SK-N-MC (cell line): ENCODE data around the gene BGLAP.

ENCODE experiments used
- DNase-seq: peaks from one replicate; pipeline ENCODE4 v3.0.0-alpha.2; 2011; ENCODE audit warnings: low read depth, low spot score
- H3K27ac ChIP-seq: fragments of 200-600 bp; sonication (generic); 2 replicates; pipeline ENCODE4 v1.5.1; 2016; ENCODE audit warnings: mixed run types
- H3K36me3 ChIP-seq: fragments of 200-600 bp; sonication (generic); 2 replicates; pipeline ENCODE4 v1.6.1; 2017; ENCODE audit warnings: antibody characterized with exemption, low read length, mixed read lengths; ENCODE audit not compliant: insufficient read depth
- H3K4me3 ChIP-seq: fragments of 200-600 bp; sonication (generic); 2 replicates; pipeline ENCODE4 v1.5.1; 2016
- H3K9ac ChIP-seq: fragments of 200-600 bp; sonication (generic); 2 replicates; pipeline ENCODE4 v1.8.0; 2017; ENCODE audit warnings: mixed run types, mixed read lengths; ENCODE audit not compliant: insufficient read length
- H3K9me3 ChIP-seq: fragments of 200-600 bp; sonication (generic); 2 replicates; pipeline ENCODE4 v1.6.1; 2017; ENCODE audit warnings: low read depth, mild to moderate bottlenecking, antibody characterized with exemption, low read length, moderate library complexity, mixed read lengths
- EZH2 ChIP-seq: fragments of 200-600 bp; sonication (generic); IDR thresholded peaks from one replicate; pipeline ENCODE4 v1.6.1; 2017; ENCODE audit warnings: antibody characterized with exemption
- FOXP2 ChIP-seq: optimal IDR thresholded peaks from 2 replicates; pipeline ENCODE3; 2011; ENCODE audit warnings: mild to moderate bottlenecking, moderate library complexity; ENCODE audit not compliant: insufficient read depth; ENCODE audit errors: extremely low read length, control extremely low read depth
- POLR2AphosphoS5 ChIP-seq: IDR thresholded peaks from 2 replicates; pipeline ENCODE4 v1.6.1; 2012; ENCODE audit warnings: mild to moderate bottlenecking, low read depth, low read length, borderline replicate concordance

BGLAP gene

DNA sequence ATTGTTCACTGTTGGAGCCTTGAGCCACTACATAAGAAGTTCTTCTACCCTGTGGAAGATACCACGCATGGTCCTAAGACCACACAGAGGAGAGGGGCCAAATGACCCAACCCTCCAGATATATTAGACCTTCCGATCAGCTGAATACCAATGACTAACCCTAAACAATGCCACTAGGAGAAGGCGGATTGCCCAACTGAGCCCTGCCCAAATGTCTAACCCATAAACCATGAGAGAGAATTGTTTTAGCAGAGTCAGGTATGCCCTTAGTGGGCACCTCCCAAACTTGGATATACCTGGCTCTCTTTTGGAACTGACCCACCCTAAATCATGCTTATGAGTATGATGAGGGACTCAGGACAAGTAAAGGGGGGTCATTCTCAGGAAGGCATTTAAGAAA, 28.3 kb downstream of the BGLAP start:
- peaks cover 84% of the 10 kb centered on the region for H3K36me3 ChIP-seq
- TF ChIP-seq EZH2 (no peak), POLR2AphosphoS5 (no peak), FOXP2 (no peak)

DNA sequence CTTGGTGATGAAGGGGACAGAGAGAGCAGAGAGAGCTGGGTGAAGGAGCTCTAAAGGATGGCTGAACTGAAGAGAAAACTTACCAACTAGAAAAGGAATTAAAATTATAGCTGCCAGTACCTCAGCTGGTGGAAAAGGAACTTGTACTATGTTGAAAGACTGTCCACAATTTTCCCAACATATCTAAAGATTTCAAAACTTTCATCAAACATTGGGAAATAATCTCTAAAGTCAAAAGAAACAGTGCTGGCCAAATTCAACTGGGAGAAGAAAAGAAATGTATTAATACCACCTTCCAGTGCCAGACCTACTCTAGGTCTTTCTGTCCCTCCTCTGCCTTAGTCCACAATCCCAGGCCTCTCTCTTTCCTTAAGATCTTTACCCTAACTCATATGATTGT, 34.5 kb downstream of the BGLAP start:
- TF ChIP-seq FOXP2 (no peak), POLR2AphosphoS5 (no peak), EZH2 (no peak)
- DNase-seq, result no peak
- no peak overlapping the region for H3K27ac ChIP-seq
- H3K4me3 ChIP-seq, result no peak overlapping the region
- no peaks in the 10 kb centered on the region for H3K9me3 ChIP-seq
- no peak overlapping the region for H3K9ac ChIP-seq
- peaks cover 92% of the 10 kb centered on the region for H3K36me3 ChIP-seq

More for the DNA sequence above, 28.3 kb downstream of the BGLAP start:
- no peak overlapping the region for H3K27ac ChIP-seq
- no peak overlapping the region for H3K4me3 ChIP-seq
- H3K9ac ChIP-seq, result no peak overlapping the region
- no peaks in the 10 kb centered on the region for H3K9me3 ChIP-seq
- no peak for DNase-seq

- Histone ChIP-seq H3K4me3 (no peak overlapping the region), H3K27ac (no peak overlapping the region), H3K36me3 (peaks cover 87% of the 10 kb centered on the region), H3K9ac (no peak overlapping the region), H3K9me3 (no peaks in the 10 kb centered on the region)
- no peak for TF ChIP-seq FOXP2
- TF ChIP-seq EZH2, result no peak
- no peak for TF ChIP-seq POLR2AphosphoS5
- no peak for DNase-seq
Measured at GRCh38 chr1:156276966-156277381, 35.0 kb downstream of the BGLAP start.

DNA sequence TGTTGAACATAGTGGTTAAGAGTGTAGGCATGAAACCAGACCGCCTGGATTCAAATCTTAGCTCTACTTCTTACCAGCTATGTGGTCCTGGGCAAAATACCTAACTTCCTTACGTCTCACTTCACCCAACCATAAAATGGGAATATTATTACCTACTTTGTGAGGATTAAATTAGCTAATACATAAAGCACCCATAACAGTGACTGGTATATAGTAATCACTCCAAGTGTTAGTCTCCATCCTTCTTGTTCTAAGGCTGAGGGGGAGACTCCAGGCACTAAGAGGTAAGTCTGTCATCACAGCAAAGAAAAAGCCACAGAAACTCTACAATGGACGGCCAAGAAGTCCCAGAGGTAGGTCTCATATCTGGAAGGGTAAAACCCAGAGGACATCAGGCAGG, 37.9 kb downstream of the BGLAP start:
- peaks cover 58% of the 10 kb centered on the region for H3K36me3 ChIP-seq
- H3K4me3 ChIP-seq, result no peak overlapping the region
- no peak overlapping the region for H3K9ac ChIP-seq
- no peak for TF ChIP-seq FOXP2
- TF ChIP-seq EZH2, result no peak
- TF ChIP-seq POLR2AphosphoS5, result no peak
- no peak overlapping the region for H3K27ac ChIP-seq
- no peak for DNase-seq
- H3K9me3 ChIP-seq, result no peaks in the 10 kb centered on the region

- H3K36me3 ChIP-seq, result peaks cover 46% of the 10 kb centered on the region
- TF ChIP-seq POLR2AphosphoS5 (no peak), EZH2 (no peak), FOXP2 (no peak)
- H3K4me3 ChIP-seq, result peak overlapping the region; percentile 87
- H3K9me3 ChIP-seq, result no peaks in the 10 kb centered on the region
- no peak overlapping the region for H3K27ac ChIP-seq
- no peak for DNase-seq
- H3K9ac ChIP-seq, result peak overlapping the region; percentile 98
Measured at GRCh38 chr1:156281281-156281680, 39.3 kb downstream of the BGLAP start.

DNA sequence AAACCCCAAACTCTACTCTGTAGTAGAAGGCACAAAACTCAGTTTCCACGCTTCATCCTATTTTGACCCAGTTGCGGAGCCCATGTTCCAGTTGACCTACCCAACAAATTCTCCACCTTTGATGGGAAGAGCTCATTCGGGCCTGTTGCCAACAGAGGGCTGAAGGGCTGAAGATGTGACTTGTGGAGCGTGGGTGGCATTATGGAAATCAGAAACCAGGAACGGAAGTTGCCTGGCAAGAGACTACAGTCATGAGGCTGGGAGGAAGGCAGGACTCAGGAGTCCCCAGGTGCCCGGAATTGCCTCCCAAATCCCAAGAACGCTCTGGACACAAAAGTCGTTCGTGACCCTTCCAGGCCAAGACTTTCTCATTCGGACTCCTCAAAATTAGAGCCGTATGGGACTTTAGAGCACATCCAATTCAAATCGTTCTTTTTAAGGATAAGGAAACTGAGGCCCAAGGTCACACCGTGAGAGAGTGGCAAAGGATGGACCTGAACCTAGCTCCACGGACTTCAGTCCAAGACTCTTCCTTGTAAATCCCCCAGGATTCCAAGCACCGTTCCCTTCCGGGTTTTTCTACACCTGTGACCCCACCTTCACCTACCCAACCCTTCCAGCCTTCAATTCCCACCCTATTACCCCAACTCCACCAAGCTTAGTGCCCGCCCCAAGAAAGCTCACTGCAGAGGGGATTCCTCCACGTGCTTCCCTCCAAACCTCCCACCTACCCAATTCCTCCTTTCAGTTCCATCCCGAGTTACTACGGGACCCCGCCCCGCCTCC, 39.9 kb downstream of the BGLAP start:
- Histone ChIP-seq H3K9me3 (no peaks in the 10 kb centered on the region), H3K9ac (peak overlapping the region; percentile 98), H3K4me3 (peak overlapping the region; percentile 87), H3K36me3 (peaks cover 40% of the 10 kb centered on the region), H3K27ac (peak overlapping the region; percentile 90)
- DNase-seq, result no peak
- TF ChIP-seq FOXP2 (no peak), EZH2 (no peak), POLR2AphosphoS5 (peak; percentile 29; the same call in 1 of the 2 replicates)

DNA sequence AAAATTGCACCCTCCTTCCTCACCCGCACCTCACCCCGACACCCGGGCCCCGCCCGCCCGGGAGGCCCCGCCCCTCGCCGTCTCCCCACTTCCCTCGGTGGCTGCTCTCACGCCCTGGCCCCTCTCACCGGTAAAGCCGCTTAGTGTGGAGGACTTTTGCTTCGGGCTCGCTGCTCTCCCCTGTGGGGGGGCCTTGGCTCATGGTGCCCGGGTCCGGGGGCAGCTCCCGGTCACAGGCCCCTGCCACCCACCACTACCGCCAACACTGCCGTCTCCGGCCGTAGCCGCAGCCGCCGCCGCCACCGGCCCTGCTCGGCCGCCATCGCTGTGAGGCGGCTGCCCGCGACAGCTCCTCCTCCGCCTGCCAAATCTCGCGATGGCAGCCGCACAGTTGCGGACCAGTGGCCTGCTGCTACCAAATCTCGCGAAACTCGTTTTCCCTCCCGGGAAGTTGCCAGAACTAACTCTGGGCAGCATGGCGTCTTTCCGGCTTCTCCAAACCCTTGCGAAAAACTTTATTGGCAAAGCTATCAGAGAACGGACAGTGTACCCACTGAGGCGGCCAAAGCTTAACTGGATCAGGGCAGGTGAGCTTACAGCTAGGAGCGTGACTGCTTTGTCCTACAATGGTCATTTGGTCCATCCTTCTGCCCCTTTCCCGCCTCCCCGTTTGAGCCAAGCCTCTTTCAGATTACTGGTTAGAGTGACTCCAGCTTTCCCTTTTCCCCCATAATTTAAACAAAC, 40.7 kb downstream of the BGLAP start, which contains the start of gene SMG5:
SMG5 (minus strand) TSS at position 347 of the 744 bp plus-strand sequence; CDS start at position 202, 145 bp downstream.
- peak; percentile 98 for DNase-seq
- Histone ChIP-seq H3K9ac (peak within 1 kb of the TSS; percentile 98), H3K36me3 (peaks cover 32% of the 10 kb centered on the region), H3K4me3 (peak within 1 kb of the TSS; percentile 87), H3K9me3 (no peaks in the 10 kb centered on the region), H3K27ac (peak within 1 kb of the TSS; percentile 90)
- TF ChIP-seq POLR2AphosphoS5 (peak; percentile 95), EZH2 (no peak)

DNA sequence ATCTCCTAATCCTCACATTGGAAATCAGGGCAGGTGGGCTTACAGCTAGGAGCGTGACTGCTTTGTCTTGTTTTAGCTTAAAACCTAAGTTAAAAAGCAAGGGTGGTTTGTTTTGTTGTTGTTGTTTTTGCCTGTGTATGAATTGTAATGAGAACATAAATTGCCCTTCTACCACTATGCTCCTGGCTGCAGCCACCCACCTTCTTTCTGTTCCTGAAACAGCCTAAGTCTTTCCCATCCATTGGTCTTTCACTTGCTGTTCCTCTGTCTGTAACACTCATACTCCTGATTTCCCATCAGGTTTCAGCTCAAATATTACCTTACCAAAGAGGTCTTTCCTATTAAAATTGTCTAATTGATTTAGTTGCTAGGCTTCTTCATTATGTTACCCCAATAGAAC, 41.5 kb downstream of the BGLAP start:
- Histone ChIP-seq H3K9me3 (no peaks in the 10 kb centered on the region), H3K9ac (peak overlapping the region; percentile 98), H3K36me3 (peaks cover 24% of the 10 kb centered on the region), H3K4me3 (peak overlapping the region; percentile 87), H3K27ac (no peak overlapping the region)
- no peak for DNase-seq
- TF ChIP-seq POLR2AphosphoS5 (no peak), FOXP2 (no peak), EZH2 (no peak)

- peak within 1 kb of the TSS; percentile 9; the same call in 1 of the 2 replicates for H3K27ac ChIP-seq
- TF ChIP-seq EZH2 (no peak), FOXP2 (no peak), POLR2AphosphoS5 (no peak)
Measured at GRCh38 chr1:156284112-156284511, 42.1 kb downstream of the BGLAP start, which contains the start of gene TMEM79. TSS of gene TMEM79 (plus strand) at chr1:156284325. CDS start at chr1:156285227, 902 bp downstream.

More at GRCh38 chr1:156284112-156284511, 42.1 kb downstream of the BGLAP start, which contains the start of gene TMEM79:
- no peak for DNase-seq
- Histone ChIP-seq H3K9me3 (no peaks in the 10 kb centered on the region), H3K4me3 (peak within 1 kb of the TSS; percentile 87), H3K36me3 (peaks cover 18% of the 10 kb centered on the region), H3K9ac (peak within 1 kb of the TSS; percentile 98)
